ENCODE data around the gene FOLR1. TPM values are rescaled to one million over a fixed set of nuclear protein-coding genes. Genes with fewer than 3 reads are reported as not detected.
"Not testable (repeated sequence)": the region's sequence is repeated elsewhere in the genome, so short reads cannot be mapped to it uniquely, and the experiment has no call there.

The FOLR1 gene
- total and polyA plus RNA-seq, 3 donors from 2014 or later, result 1.2 to 3.7 TPM; not detected in 1

GRCh38 chr11:72203163-72203562, 11.2 kb downstream of the FOLR1 start:
- no peak overlapping the region for H3K4me3 ChIP-seq
- 67 to 82% methylated on average over 2 of the region's 2 CpGs for WGBS, 2 donors
- H3K27ac ChIP-seq, result no peak overlapping the region
- H3K9me3 ChIP-seq, result no peaks in the 10 kb centered on the region
- TF ChIP-seq POLR2A (IDR thresholded peaks at IDR 0.05) (no peak), CTCF (IDR thresholded peaks at IDR 0.05) (no peak)
- no peaks in the 10 kb centered on the region for H3K4me1 ChIP-seq
- H3K36me3 ChIP-seq (ENCODE audit: low read depth, missing control alignments), result no peaks in the 10 kb centered on the region
- no peaks in the 10 kb centered on the region for H3K27me3 ChIP-seq
- DNase-seq, result no peak
- intact Hi-C loops (cut with DNase I; ENCODE audit: low total_unique reads), result no loop called here

- no peaks in the 10 kb centered on the region for H3K36me3 ChIP-seq (ENCODE audit: low read depth, missing control alignments)
- intact Hi-C loops (cut with DNase I; ENCODE audit: low total_unique reads), result no loop called here
- H3K27ac ChIP-seq, result no peak overlapping the region
- no peaks in the 10 kb centered on the region for H3K4me1 ChIP-seq
- no peaks in the 10 kb centered on the region for H3K27me3 ChIP-seq
- no peaks in the 10 kb centered on the region for H3K9me3 ChIP-seq
- no peak overlapping the region for H3K4me3 ChIP-seq
- no peak for DNase-seq
- TF ChIP-seq POLR2A (IDR thresholded peaks at IDR 0.05) (no peak), CTCF (IDR thresholded peaks at IDR 0.05) (no peak)
These were observed 12.9 kb downstream of the FOLR1 start for GRCh38 chr11:72204886-72205285.

- H3K27ac ChIP-seq; DNase-seq; H3K9me3 ChIP-seq; intact Hi-C loops (cut with DNase I; ENCODE audit: low total_unique reads); H3K4me1 ChIP-seq; H3K27me3 ChIP-seq; H3K4me3 ChIP-seq; H3K36me3 ChIP-seq (ENCODE audit: low read depth, missing control alignments): not testable (repeated sequence)
- WGBS, 2 donors, result 88 to 97% methylated on average over 2 of the region's 2 CpGs
These were observed 14.9 kb downstream of the FOLR1 start for GRCh38 chr11:72206794-72207193.

- H3K4me3 ChIP-seq, result no peak overlapping the region
- no peaks in the 10 kb centered on the region for H3K9me3 ChIP-seq
- no peaks in the 10 kb centered on the region for H3K4me1 ChIP-seq
- no peaks in the 10 kb centered on the region for H3K36me3 ChIP-seq (ENCODE audit: low read depth, missing control alignments)
- intact Hi-C loops (cut with DNase I; ENCODE audit: low total_unique reads), result no loop called here
- H3K27me3 ChIP-seq, result no peaks in the 10 kb centered on the region
- no peak for TF ChIP-seq POLR2A (IDR thresholded peaks at IDR 0.05)
- TF ChIP-seq CTCF (IDR thresholded peaks at IDR 0.05), result no peak
- 68 to 95% methylated on average over 3 of the region's 3 CpGs for WGBS, 2 donors
- peak; percentile 2 for DNase-seq
- no peak overlapping the region for H3K27ac ChIP-seq
These were observed 16.3 kb downstream of the FOLR1 start for GRCh38 chr11:72208281-72208680.

GRCh38 chr11:72209101-72209500, 17.2 kb downstream of the FOLR1 start:
- no peaks in the 10 kb centered on the region for H3K9me3 ChIP-seq
- intact Hi-C loops (cut with DNase I; ENCODE audit: low total_unique reads), result no loop called here
- H3K36me3 ChIP-seq (ENCODE audit: low read depth, missing control alignments), result no peaks in the 10 kb centered on the region
- TF ChIP-seq CTCF (IDR thresholded peaks at IDR 0.05) (no peak), POLR2A (IDR thresholded peaks at IDR 0.05) (no peak)
- no peaks in the 10 kb centered on the region for H3K4me1 ChIP-seq
- peak; percentile 10 for DNase-seq
- no peak overlapping the region for H3K4me3 ChIP-seq
- WGBS, 2 donors, result 81 to 83% methylated on average over 4 of the region's 4 CpGs
- no peak overlapping the region for H3K27ac ChIP-seq
- no peaks in the 10 kb centered on the region for H3K27me3 ChIP-seq
